NCI-H2107 treated with DMSO at 0.1 percent for 48 hours (cell line): ENCODE data around the gene LRRC58.
A peak's percentile ranks its signal among the peaks of the same experiment; 100 is the strongest.

ENCODE experiments used
- DNase-seq: peaks from one replicate; lab custom pipeline; 2025; ENCODE audit not compliant: unreplicated experiment; lab: John Stamatoyannopoulos, UW

The LRRC58 gene

GRCh38 chr3:120280566-120280965 is 68.6 kb downstream of the LRRC58 start:
- no peak for DNase-seq

DNA sequence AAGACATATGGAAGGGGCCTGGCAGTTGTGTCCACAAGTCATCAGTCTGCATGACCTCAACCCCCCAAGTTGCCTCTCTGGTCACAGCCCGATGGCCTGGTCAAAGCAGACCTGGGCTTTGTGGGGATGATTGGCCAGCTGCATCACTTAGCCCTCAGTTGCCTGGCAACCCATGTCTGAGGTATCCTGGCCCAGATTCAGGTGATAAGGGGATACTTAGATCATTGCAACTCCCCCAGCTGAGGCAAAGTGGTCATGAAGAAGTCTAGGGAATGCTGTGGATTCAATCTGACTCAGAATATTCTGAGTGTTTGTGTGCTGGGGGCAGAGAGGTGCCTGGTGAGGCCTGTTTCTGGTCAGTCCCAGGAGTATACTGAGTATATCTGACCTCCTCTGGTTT is 69.1 kb downstream of the LRRC58 start:
- no peak for DNase-seq

DNA sequence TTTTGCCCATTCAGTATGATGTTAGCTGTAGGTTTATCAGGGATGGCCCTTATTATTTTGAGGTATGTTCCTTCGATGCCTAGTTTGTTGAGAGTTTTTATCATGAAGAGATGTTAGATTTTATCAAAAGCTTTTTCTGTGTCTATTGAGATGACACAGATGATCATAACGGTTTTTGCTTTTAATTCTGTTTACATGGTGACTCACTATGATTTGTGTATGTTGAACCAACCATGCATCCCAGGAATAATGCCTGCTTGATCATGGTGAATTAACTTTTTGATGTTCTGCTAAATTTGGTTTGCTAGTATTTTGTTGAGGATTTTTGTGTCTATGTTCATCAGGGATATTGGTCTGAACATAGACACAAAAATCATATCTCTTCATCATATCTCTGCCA is 72.4 kb downstream of the LRRC58 start:
- no peak for DNase-seq

- peak; percentile 59 for DNase-seq
Observed at GRCh38 chr3:120275618-120276017, 73.5 kb downstream of the LRRC58 start.

DNA sequence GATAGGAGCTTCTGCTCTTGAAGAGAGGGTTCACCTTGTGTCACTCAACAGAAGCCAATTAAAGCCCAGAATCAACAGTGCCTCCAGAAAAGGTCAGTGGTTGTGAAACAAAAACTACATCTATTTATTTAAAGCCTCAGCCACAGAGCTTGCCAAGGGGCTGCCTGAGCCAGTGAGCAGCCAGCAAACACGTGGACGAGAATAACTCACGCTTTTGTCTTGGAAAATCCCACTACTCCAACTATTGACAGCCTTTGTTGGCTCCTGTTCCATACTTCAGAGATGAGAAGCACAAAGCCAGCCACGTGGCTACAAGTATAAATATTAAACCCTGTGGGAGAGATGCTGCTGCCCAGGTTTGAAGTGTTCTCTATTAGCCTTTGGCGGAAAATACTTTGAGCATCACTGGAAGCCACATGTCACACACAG is 74.4 kb downstream of the LRRC58 start:
- peak; percentile 86 for DNase-seq
